Stomach (tissue), 9 donors: ENCODE data around the gene FGF4. TPM values are rescaled to one million over a fixed set of nuclear protein-coding genes. Genes with fewer than 3 reads are reported as not detected.

Experiments
- DNase-seq, 2 donors: peaks; one replicate each; pipeline versions ENCODE4 v3.0.0 to v3.0.0-alpha.2; 2013 to 2019
- H3K27ac ChIP-seq, 5 donors: fragments of 200-600 bp in 4 of 5; sonication (generic) in 4 of 5; one replicate each; pipeline ENCODE4 v1.5.1; 2013 to 2019; ENCODE audit warnings: mild to moderate bottlenecking in 1 of 5, moderate library complexity in 1 of 5
- H3K27me3 ChIP-seq, 3 donors: fragments of 200-600 bp; sonication (generic); one replicate each; pipeline ENCODE4 v1.5.1; 2017 to 2019; ENCODE audit warnings: mixed run types in 1 of 3
- H3K36me3 ChIP-seq, 4 donors: fragments of 200-600 bp; sonication (generic); 1 replicate in 3 of 4; 2 replicates in 1 of 4; pipeline ENCODE4 v1.5.1; 2016 to 2019
- H3K4me1 ChIP-seq, 4 donors: fragments of 200-600 bp; sonication (generic); one replicate each; pipeline ENCODE4 v1.5.1; 2016 to 2019
- H3K4me3 ChIP-seq, 4 donors: fragments of 200-600 bp; sonication (generic) in 3 of 4; one replicate each; pipeline ENCODE4 v1.5.1; 2016 to 2019; ENCODE audit warnings: mild to moderate bottlenecking in 1 of 4
- H3K9me3 ChIP-seq, 4 donors: fragments of 200-600 bp; sonication (generic); one replicate each; pipeline ENCODE4 v1.5.1; 2016 to 2019
- EP300 ChIP-seq: sonication (generic); formaldehyde crosslinking; IDR thresholded peaks from one replicate; pipeline ENCODE4 v1.6.1; 2017; ENCODE audit warnings: antibody characterized with exemption
- POLR2A ChIP-seq, 4 donors: fragments of 450-650 bp; IDR thresholded peaks; one replicate each; pipeline ENCODE4 v1.6.1; 2016; ENCODE audit warnings: antibody characterized with exemption in 4 of 4, control low read depth in 2 of 4, mild to moderate bottlenecking in 1 of 4, moderate library complexity in 1 of 4
- POLR2AphosphoS5 ChIP-seq, 3 donors: sonication (generic); formaldehyde crosslinking; IDR thresholded peaks; one replicate each; pipeline ENCODE4 v1.6.1; 2016; ENCODE audit warnings: antibody characterized with exemption in 3 of 3
- WGBS, 5 donors: extraction: QIAGEN DNeasy Blood & Tissue Kit in 3 of 5; methylation state at CpG; one replicate each; pipeline versions ENCODE4 v1.1.5 to v1.1.7; 2013 to 2018; 5-methylcytosine and 5-hydroxymethylcytosine counted together
- intact Hi-C: fragments of 100-400 bp; cut with DNase I; formaldehyde crosslinking; loops from one replicate; pipeline ENCODE4 v1.15.1; 2023; ENCODE audit warnings: low total_unique reads
- polyA plus RNA-seq, 3 donors: library from polyadenylated mRNA; stranded (reverse); fragments of 200-250 nt; gene quantifications; one replicate each; pipeline ENCODE4 v1.2.3, GENCODE V29; 2013
- total RNA-seq, 5 donors: library from RNA; depleted of rRNA; stranded (reverse); fragments of >200 nt; gene quantifications; one replicate each; pipeline versions ENCODE4 v1.1.0 to v1.2.3, GENCODE V29; 2014 to 2016
- TF ChIP-seq, protein P1 (sequence below), 7 experiments: fragments of 450-650 bp in 4 of 7; fragments of 200-600 bp in 3 of 7; sonication (generic) in 3 of 7; IDR thresholded peaks; one replicate each; pipeline ENCODE4 v1.5.1; 2016 to 2019; ENCODE audit warnings: antibody characterized with exemption in 7 of 7, control low read depth in 2 of 7, mild to moderate bottlenecking in 1 of 7
- donor health status: healthy with polysubstance abuse.
- donor health status: Bipolar disorder and iron deficiency.
- donor health status: healthy.

The FGF4 gene
- total and polyA plus RNA-seq, 8 donors = not detected

DNA sequence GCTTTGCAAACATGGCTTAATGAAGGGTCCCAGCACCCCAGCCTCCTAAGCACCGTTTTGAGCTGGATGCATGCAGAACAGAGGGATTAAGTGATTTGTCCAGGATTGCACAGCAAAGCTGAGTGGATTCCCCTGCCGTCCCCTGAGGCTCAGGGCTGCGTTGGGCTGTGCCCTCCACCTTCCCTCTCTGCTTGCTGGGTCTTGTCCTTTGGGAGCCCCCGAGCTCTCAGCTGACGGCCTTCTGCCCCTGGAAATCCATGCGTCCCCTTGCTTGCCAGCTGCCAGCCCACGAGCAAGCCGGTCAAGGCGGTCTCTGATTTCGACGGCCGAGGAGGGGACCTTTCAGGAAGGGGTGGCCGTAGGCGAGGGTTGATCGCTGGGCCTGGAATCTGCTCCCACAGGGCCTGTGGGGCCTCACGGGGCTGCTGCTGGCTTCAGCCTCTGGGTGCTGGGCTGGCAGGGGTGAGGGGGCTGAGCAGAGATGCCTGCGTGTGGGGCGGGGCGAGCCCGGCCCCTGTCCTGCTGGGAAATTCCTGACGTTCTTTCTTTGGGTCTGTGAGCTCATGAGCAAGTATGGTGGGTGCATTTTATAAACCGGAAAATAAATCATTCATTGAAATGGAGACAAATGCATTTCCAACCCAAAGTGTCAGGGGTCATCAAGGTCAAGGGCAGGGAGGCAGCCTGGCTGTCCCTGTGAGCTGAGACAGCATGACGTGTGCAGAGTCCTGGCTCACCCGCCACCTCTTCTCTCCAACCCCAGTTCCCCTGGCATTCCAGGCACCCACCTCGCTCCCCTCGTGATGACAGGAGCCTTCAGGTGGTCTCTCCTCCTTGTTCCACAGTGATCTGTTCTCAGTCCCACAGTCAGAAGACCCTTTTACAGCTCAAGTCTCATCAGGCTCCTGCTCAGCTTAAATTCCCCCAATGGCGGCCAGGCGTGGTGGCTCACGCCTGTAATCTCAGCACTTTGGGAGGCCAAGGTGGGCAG lies 28.1 kb downstream of the FGF4 start:
- WGBS, 5 donors = 59 to 66% (median 65%) methylated on average over 25 to 29 of the region's 29 CpGs
- intact Hi-C loops = no loop called here
- Histone ChIP-seq H3K4me3 (no peak overlapping the region), H3K27me3 (peaks cover 0 to 55% (median 4%) of the 10 kb centered on the region in 3 donors), H3K36me3 (no peaks in the 10 kb centered on the region), H3K9me3 (no peaks in the 10 kb centered on the region), H3K4me1 (no peaks in the 10 kb centered on the region), H3K27ac (no peak overlapping the region)
- DNase-seq = peak in 1 of 2 donors; percentile 36
- TF ChIP-seq EP300 (no peak), POLR2AphosphoS5 (IDR thresholded peaks at IDR 0.05) (no peak), POLR2A (IDR thresholded peaks at IDR 0.05) (no peak)
- TF ChIP-seq, protein P1, sequence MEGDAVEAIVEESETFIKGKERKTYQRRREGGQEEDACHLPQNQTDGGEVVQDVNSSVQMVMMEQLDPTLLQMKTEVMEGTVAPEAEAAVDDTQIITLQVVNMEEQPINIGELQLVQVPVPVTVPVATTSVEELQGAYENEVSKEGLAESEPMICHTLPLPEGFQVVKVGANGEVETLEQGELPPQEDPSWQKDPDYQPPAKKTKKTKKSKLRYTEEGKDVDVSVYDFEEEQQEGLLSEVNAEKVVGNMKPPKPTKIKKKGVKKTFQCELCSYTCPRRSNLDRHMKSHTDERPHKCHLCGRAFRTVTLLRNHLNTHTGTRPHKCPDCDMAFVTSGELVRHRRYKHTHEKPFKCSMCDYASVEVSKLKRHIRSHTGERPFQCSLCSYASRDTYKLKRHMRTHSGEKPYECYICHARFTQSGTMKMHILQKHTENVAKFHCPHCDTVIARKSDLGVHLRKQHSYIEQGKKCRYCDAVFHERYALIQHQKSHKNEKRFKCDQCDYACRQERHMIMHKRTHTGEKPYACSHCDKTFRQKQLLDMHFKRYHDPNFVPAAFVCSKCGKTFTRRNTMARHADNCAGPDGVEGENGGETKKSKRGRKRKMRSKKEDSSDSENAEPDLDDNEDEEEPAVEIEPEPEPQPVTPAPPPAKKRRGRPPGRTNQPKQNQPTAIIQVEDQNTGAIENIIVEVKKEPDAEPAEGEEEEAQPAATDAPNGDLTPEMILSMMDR (IDR thresholded peaks at IDR 0.05) = no peak

DNA sequence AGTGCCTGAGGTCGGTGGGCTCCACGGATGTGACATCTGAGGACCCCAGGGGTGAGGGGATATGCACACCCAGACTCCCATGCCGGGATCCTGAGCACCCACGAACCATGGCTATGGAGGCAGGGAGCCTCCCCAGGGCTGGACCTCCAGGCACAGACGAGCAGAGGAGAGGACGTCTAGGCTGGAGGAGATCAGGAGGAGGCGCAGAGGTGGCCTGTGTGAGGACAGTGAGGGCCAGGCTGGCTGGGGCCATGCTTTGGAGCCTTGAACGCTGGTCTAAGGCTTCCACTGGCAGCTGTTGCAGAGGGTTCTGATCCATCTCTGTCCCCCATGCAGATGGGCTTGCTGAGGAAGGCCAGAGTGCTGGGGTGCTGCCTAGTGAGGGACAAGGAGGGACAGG lies 29.0 kb downstream of the FGF4 start:
- Histone ChIP-seq H3K4me1 (no peaks in the 10 kb centered on the region), H3K27ac (no peak overlapping the region), H3K36me3 (no peaks in the 10 kb centered on the region), H3K4me3 (no peak overlapping the region), H3K9me3 (no peaks in the 10 kb centered on the region), H3K27me3 (peaks cover 0 to 55% (median 4%) of the 10 kb centered on the region in 3 donors)
- no peak for DNase-seq
- WGBS, 5 donors = 70 to 76% (median 73%) methylated on average over 6 to 8 of the region's 8 CpGs
- TF ChIP-seq POLR2A (IDR thresholded peaks at IDR 0.05) (no peak), EP300 (no peak), POLR2AphosphoS5 (IDR thresholded peaks at IDR 0.05) (no peak)
- TF ChIP-seq, protein P1 (IDR thresholded peaks at IDR 0.05) = no peak
- intact Hi-C loops = no loop called here

DNA sequence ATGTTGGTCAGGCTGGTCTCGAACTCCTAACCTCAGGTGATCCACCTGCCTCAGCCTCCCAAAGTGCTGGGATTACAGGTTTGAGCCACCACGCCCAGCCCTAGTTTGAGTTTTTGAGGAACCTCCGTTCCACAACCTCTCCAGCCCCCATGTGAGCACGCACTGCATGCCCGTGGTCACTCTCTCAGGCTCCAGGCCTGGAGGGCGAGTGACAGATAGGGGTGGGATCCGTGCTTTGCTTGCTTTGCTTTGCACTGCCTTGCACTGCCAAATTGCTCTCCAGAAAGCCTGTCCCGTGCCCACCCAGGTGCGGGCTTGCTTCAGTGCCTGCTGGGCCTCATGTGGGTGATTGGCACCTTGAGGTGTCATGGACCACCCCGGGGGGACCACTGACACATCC lies 29.9 kb downstream of the FGF4 start:
- TF ChIP-seq POLR2AphosphoS5 (IDR thresholded peaks at IDR 0.05) = no peak
- DNase-seq = no peak

DNA sequence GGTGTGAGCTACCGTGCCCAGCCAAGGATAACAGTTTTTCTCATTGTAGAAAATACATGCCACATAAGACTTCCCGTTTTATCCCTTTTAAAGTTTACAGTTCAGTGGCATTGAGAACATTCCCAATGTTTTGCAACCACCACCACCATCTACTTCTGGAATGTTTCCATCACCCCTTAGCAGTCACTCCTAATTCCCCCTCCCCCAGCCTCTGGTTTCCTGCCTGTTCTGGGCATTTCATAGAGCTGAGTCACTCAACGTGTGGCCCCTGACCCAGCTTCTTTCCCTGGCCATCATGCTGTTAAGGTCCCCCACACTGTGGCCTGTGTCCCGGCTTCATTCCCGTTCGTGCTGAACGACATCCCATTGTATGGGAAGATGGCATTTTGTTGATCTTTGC lies 30.7 kb downstream of the FGF4 start:
- intact Hi-C loops = no loop called here
- no peaks in the 10 kb centered on the region for H3K4me1 ChIP-seq
- H3K27ac ChIP-seq = no peak overlapping the region
- no peak for TF ChIP-seq POLR2A (IDR thresholded peaks at IDR 0.05)
- TF ChIP-seq EP300 = no peak
- TF ChIP-seq, protein P1 (IDR thresholded peaks at IDR 0.05) = no peak
- TF ChIP-seq POLR2AphosphoS5 (IDR thresholded peaks at IDR 0.05) = no peak
- H3K4me3 ChIP-seq = no peak overlapping the region
- no peaks in the 10 kb centered on the region for H3K9me3 ChIP-seq
- H3K27me3 ChIP-seq = peaks cover 0 to 43% (median 4%) of the 10 kb centered on the region in 3 donors
- peak in 1 of 2 donors; percentile 19 for DNase-seq
- no peaks in the 10 kb centered on the region for H3K36me3 ChIP-seq
- 43 to 61% (median 54%) methylated on average over 7 of the region's 7 CpGs for WGBS, 5 donors

More for the DNA sequence above, 29.9 kb downstream of the FGF4 start:
- no peaks in the 10 kb centered on the region for H3K9me3 ChIP-seq
- H3K27ac ChIP-seq = no peak overlapping the region
- WGBS, 5 donors = 77 to 84% (median 81%) methylated on average over 7 to 10 of the region's 10 CpGs
- H3K4me1 ChIP-seq = no peaks in the 10 kb centered on the region
- intact Hi-C loops = no loop called here
- no peaks in the 10 kb centered on the region for H3K36me3 ChIP-seq
- peaks cover 0 to 51% (median 4%) of the 10 kb centered on the region in 3 donors for H3K27me3 ChIP-seq
- no peak overlapping the region for H3K4me3 ChIP-seq
